MM.1S (cell line): ENCODE results near the gene EHF.

Source experiments
- DNase-seq: peaks from one replicate; pipeline ENCODE4 v3.0.0-alpha.2; 2015
- H2AFZ ChIP-seq: fragments of 300-600 bp; sonication (generic); 2 replicates; pipeline ENCODE4 v1.6.0; 2016; ENCODE audit warnings: antibody characterized with exemption, low read length
- H3F3A ChIP-seq: fragments of 300-600 bp; sonication (generic); 2 replicates; pipeline ENCODE4 v1.6.1; 2016; ENCODE audit warnings: mild to moderate bottlenecking, antibody characterized with exemption, low read length, moderate library complexity, mixed read lengths; ENCODE audit not compliant: insufficient read depth
- H3K27ac ChIP-seq: fragments of 300-600 bp; sonication (generic); 2 replicates; pipeline ENCODE4 v1.5.1; 2016; ENCODE audit warnings: mild to moderate bottlenecking, low read length
- H3K27me3 ChIP-seq: fragments of 300-600 bp; sonication (generic); replicated peaks from 2 replicates; pipeline ENCODE4 v1.6.0; 2016; ENCODE audit warnings: low read length; ENCODE audit not compliant: insufficient read depth
- H3K36me3 ChIP-seq: fragments of 300-600 bp; sonication (generic); replicated peaks from 2 replicates; pipeline ENCODE4 v1.6.1; 2016; ENCODE audit warnings: mild to moderate bottlenecking, low read length, mixed read lengths; ENCODE audit not compliant: insufficient read depth
- H3K4me1 ChIP-seq: fragments of 300-600 bp; sonication (generic); 2 replicates; pipeline ENCODE4 v1.6.1; 2016; ENCODE audit warnings: low read length, mixed read lengths
- H3K4me2 ChIP-seq: fragments of 300-600 bp; sonication (generic); 2 replicates; pipeline ENCODE4 v1.6.0; 2016; ENCODE audit warnings: low read depth, low read length
- H3K4me3 ChIP-seq: fragments of 300-600 bp; sonication (generic); 2 replicates; pipeline ENCODE4 v1.5.1; 2016; ENCODE audit warnings: low read length, mixed read lengths
- H3K79me2 ChIP-seq: fragments of 300-600 bp; sonication (generic); 2 replicates; pipeline ENCODE4 v1.6.1; 2016; ENCODE audit warnings: mixed run types, low read length, mixed read lengths
- H3K9ac ChIP-seq: fragments of 300-600 bp; sonication (generic); 2 replicates; pipeline ENCODE4 v1.6.1; 2016; ENCODE audit warnings: low read length, mixed read lengths
- H3K9me2 ChIP-seq: fragments of 300-600 bp; sonication (generic); replicated peaks from 2 replicates; pipeline ENCODE4 v1.6.1; 2016; ENCODE audit warnings: mild to moderate bottlenecking, low read length, mixed read lengths; ENCODE audit not compliant: insufficient read depth
- H3K9me3 ChIP-seq: fragments of 300-600 bp; sonication (generic); replicated peaks from 2 replicates; pipeline ENCODE4 v1.6.1; 2016; ENCODE audit warnings: mild to moderate bottlenecking, low read length, mixed read lengths; ENCODE audit not compliant: insufficient read depth
- H4K20me1 ChIP-seq: fragments of 300-600 bp; sonication (generic); 2 replicates; pipeline ENCODE4 v1.6.1; 2016; ENCODE audit warnings: mild to moderate bottlenecking, low read length, moderate library complexity, mixed read lengths; ENCODE audit not compliant: insufficient read depth
- EZH2 ChIP-seq: fragments of 300-600 bp; sonication (generic); optimal IDR thresholded peaks from 2 replicates; pipeline ENCODE3; 2017; ENCODE audit warnings: low read depth, mild to moderate bottlenecking, antibody characterized with exemption, low read length, mixed read lengths
- EZH2phosphoT487 ChIP-seq: fragments of 300-600 bp; sonication (generic); IDR thresholded peaks from 2 replicates; pipeline ENCODE4 v1.6.1; 2018; ENCODE audit warnings: antibody characterized with exemption, low read length
- TF ChIP-seq, protein P1 (sequence below): fragments of 300-600 bp; sonication (generic); IDR thresholded peaks from 2 replicates; pipeline ENCODE4 v1.5.1; 2016; ENCODE audit warnings: antibody characterized with exemption, low read length, mixed read lengths

EHF gene

GRCh38 chr11:34610324-34611041, 10.4 kb upstream of the EHF start:
- Histone ChIP-seq H3K9me2 (no peaks in the 10 kb centered on the region), H3K4me2 (no peak overlapping the region), H3F3A (no peaks in the 10 kb centered on the region), H4K20me1 (no peaks in the 10 kb centered on the region), H3K9me3 (no peaks in the 10 kb centered on the region), H3K36me3 (no peaks in the 10 kb centered on the region), H2AFZ (no peak overlapping the region), H3K4me3 (no peak overlapping the region), H3K27me3 (no peaks in the 10 kb centered on the region), H3K9ac (no peak overlapping the region), H3K4me1 (no peaks in the 10 kb centered on the region; the same call in 1 of the 2 replicates), H3K27ac (no peak overlapping the region), H3K79me2 (no peaks in the 10 kb centered on the region)
- DNase-seq: no peak
- TF ChIP-seq EZH2 (no peak), EZH2phosphoT487 (no peak)
- TF ChIP-seq, protein P1, sequence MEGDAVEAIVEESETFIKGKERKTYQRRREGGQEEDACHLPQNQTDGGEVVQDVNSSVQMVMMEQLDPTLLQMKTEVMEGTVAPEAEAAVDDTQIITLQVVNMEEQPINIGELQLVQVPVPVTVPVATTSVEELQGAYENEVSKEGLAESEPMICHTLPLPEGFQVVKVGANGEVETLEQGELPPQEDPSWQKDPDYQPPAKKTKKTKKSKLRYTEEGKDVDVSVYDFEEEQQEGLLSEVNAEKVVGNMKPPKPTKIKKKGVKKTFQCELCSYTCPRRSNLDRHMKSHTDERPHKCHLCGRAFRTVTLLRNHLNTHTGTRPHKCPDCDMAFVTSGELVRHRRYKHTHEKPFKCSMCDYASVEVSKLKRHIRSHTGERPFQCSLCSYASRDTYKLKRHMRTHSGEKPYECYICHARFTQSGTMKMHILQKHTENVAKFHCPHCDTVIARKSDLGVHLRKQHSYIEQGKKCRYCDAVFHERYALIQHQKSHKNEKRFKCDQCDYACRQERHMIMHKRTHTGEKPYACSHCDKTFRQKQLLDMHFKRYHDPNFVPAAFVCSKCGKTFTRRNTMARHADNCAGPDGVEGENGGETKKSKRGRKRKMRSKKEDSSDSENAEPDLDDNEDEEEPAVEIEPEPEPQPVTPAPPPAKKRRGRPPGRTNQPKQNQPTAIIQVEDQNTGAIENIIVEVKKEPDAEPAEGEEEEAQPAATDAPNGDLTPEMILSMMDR: no peak

GRCh38 chr11:34613015-34613414, 7.9 kb upstream of the EHF start:
- Histone ChIP-seq H3K9me2 (no peaks in the 10 kb centered on the region), H3K4me3 (no peak overlapping the region), H3K4me1 (no peaks in the 10 kb centered on the region), H3K9me3 (no peaks in the 10 kb centered on the region), H3K79me2 (no peaks in the 10 kb centered on the region), H3F3A (no peaks in the 10 kb centered on the region), H4K20me1 (no peaks in the 10 kb centered on the region), H3K27ac (no peak overlapping the region), H3K36me3 (no peaks in the 10 kb centered on the region), H2AFZ (no peak overlapping the region), H3K4me2 (no peak overlapping the region), H3K27me3 (no peaks in the 10 kb centered on the region), H3K9ac (no peak overlapping the region)
- no peak for DNase-seq
- TF ChIP-seq, protein P1: no peak
- TF ChIP-seq EZH2phosphoT487: no peak
- no peak for TF ChIP-seq EZH2

- H3K79me2 ChIP-seq: no peaks in the 10 kb centered on the region
- no peaks in the 10 kb centered on the region for H3K9me2 ChIP-seq
- no peaks in the 10 kb centered on the region for H3K36me3 ChIP-seq
- H2AFZ ChIP-seq: no peak overlapping the region
- H3K27me3 ChIP-seq: no peaks in the 10 kb centered on the region
- H3K9me3 ChIP-seq: no peaks in the 10 kb centered on the region
- no peaks in the 10 kb centered on the region for H3F3A ChIP-seq
- H3K4me3 ChIP-seq: no peak overlapping the region
- no peak overlapping the region for H3K9ac ChIP-seq
- H4K20me1 ChIP-seq: no peaks in the 10 kb centered on the region
- no peaks in the 10 kb centered on the region for H3K4me1 ChIP-seq
- H3K4me2 ChIP-seq: no peak overlapping the region
- TF ChIP-seq, protein P1: no peak
- TF ChIP-seq EZH2phosphoT487: no peak
- no peak for TF ChIP-seq EZH2
- DNase-seq: no peak
- no peak overlapping the region for H3K27ac ChIP-seq
Measured at GRCh38 chr11:34613552-34614056, 7.3 kb upstream of the EHF start.
